ENCODE measurements around the gene INPP4A. TPM values are rescaled to one million over a fixed set of nuclear protein-coding genes. Genes with fewer than 3 reads are reported as not detected.

INPP4A gene
- total and polyA plus RNA-seq, 10 of the 15 experiments (the other 5 are each of a cell fraction or from before 2014, with no cell fraction given), result 4.7 to 62.3 (median 36.9) TPM

- TF ChIP-seq ATF7 (IDR thresholded peaks at IDR 0.05; ENCODE audit: low read depth) (peak; percentile 44; the same call in 1 of the 2 replicates), SMAD5 (IDR thresholded peaks at IDR 0.05; ENCODE audit: low read depth) (no peak), SMAD1 (IDR thresholded peaks at IDR 0.05; ENCODE audit: low read depth, partially characterized antibody) (no peak), RELB (IDR thresholded peaks at IDR 0.05; ENCODE audit: low read depth) (peak; percentile 68; the same call in 1 of the 2 replicates), SIN3A (IDR thresholded peaks at IDR 0.05; ENCODE audit: low read depth, low read length) (no peak), SP1 (IDR thresholded peaks at IDR 0.05; ENCODE audit: low read depth, low read length) (peak; percentile 61), CEBPB (IDR thresholded peaks at IDR 0.05; ENCODE audit: borderline replicate concordance in 1 of 2, low read depth in 2 of 2, low read length in 2 of 2) (no peak; a peak in 1 of 4 replicates), RAD21 (IDR thresholded peaks at IDR 0.05; ENCODE audit: insufficient read depth, low read depth, low read length) (no peak), SREBF1 (IDR thresholded peaks at IDR 0.05; ENCODE audit: low read length) (no peak), GABPA (IDR thresholded peaks at IDR 0.05; ENCODE audit: low read depth) (no peak; the same call in 1 of the 2 replicates), NR2C1 (IDR thresholded peaks at IDR 0.05) (no peak), POU2F2 (IDR thresholded peaks at IDR 0.05; ENCODE audit: borderline replicate concordance, low read depth, low read length) (0 out of 3 replicates have a peak, but pooled peaks have one; percentile 59), SMC3 (IDR thresholded peaks at IDR 0.05; ENCODE audit: borderline replicate concordance, low read length) (peak; percentile 22; the same call in 1 of the 2 replicates), ATF2 (IDR thresholded peaks at IDR 0.05; ENCODE audit: low read length) (peak; percentile 63; the same call in 1 of the 2 replicates), RBBP5 (conservative IDR thresholded peaks at IDR 0.05) (no peak), MLLT1 (IDR thresholded peaks at IDR 0.05) (no peak), CHD4 (IDR thresholded peaks at IDR 0.05) (no peak), RELA (IDR thresholded peaks at IDR 0.05; ENCODE audit: borderline replicate concordance, partially characterized antibody) (no peak)
- TF ChIP-seq, protein P1, sequence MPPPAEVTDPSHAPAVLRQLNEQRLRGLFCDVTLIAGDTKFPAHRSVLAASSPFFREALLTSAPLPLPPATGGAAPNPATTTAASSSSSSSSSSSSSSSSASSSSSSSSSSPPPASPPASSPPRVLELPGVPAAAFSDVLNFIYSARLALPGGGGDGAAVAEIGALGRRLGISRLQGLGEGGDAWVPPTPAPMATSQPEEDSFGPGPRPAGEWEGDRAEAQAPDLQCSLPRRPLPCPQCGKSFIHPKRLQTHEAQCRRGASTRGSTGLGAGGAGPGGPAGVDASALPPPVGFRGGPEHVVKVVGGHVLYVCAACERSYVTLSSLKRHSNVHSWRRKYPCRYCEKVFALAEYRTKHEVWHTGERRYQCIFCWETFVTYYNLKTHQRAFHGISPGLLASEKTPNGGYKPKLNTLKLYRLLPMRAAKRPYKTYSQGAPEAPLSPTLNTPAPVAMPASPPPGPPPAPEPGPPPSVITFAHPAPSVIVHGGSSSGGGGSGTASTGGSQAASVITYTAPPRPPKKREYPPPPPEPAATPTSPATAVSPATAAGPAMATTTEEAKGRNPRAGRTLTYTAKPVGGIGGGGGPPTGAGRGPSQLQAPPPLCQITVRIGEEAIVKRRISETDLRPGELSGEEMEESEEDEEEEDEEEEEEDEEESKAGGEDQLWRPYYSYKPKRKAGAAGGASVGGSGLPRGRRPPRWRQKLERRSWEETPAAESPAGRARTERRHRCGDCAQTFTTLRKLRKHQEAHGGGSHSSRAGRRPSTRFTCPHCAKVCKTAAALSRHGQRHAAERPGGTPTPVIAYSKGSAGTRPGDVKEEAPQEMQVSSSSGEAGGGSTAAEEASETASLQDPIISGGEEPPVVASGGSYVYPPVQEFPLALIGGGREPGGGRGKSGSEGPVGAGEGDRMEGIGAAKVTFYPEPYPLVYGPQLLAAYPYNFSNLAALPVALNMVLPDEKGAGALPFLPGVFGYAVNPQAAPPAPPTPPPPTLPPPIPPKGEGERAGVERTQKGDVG (CRISPR knock-in tag; IDR thresholded peaks at IDR 0.05), result no peak
- TF ChIP-seq, protein P2, sequence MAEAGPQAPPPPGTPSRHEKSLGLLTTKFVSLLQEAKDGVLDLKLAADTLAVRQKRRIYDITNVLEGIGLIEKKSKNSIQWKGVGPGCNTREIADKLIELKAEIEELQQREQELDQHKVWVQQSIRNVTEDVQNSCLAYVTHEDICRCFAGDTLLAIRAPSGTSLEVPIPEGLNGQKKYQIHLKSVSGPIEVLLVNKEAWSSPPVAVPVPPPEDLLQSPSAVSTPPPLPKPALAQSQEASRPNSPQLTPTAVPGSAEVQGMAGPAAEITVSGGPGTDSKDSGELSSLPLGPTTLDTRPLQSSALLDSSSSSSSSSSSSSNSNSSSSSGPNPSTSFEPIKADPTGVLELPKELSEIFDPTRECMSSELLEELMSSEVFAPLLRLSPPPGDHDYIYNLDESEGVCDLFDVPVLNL (IDR thresholded peaks at IDR 0.05; ENCODE audit: low read depth, low read length), result no peak
- TF ChIP-seq, protein P3, sequence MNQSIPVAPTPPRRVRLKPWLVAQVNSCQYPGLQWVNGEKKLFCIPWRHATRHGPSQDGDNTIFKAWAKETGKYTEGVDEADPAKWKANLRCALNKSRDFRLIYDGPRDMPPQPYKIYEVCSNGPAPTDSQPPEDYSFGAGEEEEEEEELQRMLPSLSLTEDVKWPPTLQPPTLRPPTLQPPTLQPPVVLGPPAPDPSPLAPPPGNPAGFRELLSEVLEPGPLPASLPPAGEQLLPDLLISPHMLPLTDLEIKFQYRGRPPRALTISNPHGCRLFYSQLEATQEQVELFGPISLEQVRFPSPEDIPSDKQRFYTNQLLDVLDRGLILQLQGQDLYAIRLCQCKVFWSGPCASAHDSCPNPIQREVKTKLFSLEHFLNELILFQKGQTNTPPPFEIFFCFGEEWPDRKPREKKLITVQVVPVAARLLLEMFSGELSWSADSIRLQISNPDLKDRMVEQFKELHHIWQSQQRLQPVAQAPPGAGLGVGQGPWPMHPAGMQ (IDR thresholded peaks at IDR 0.05; ENCODE audit: borderline replicate concordance), result no peak
These were observed 43.1 kb downstream of the INPP4A start (continued) for GRCh38 chr2:98487806-98488189.

Data from GM12878 (cell line).